ENCODE data around the gene GADD45G. TPM values are rescaled to one million over a fixed set of nuclear protein-coding genes. Genes with fewer than 3 reads are reported as not detected.

GADD45G gene
- total and polyA plus RNA-seq, 4 donors = 5.5 to 106 (median 43.3) TPM

DNA sequence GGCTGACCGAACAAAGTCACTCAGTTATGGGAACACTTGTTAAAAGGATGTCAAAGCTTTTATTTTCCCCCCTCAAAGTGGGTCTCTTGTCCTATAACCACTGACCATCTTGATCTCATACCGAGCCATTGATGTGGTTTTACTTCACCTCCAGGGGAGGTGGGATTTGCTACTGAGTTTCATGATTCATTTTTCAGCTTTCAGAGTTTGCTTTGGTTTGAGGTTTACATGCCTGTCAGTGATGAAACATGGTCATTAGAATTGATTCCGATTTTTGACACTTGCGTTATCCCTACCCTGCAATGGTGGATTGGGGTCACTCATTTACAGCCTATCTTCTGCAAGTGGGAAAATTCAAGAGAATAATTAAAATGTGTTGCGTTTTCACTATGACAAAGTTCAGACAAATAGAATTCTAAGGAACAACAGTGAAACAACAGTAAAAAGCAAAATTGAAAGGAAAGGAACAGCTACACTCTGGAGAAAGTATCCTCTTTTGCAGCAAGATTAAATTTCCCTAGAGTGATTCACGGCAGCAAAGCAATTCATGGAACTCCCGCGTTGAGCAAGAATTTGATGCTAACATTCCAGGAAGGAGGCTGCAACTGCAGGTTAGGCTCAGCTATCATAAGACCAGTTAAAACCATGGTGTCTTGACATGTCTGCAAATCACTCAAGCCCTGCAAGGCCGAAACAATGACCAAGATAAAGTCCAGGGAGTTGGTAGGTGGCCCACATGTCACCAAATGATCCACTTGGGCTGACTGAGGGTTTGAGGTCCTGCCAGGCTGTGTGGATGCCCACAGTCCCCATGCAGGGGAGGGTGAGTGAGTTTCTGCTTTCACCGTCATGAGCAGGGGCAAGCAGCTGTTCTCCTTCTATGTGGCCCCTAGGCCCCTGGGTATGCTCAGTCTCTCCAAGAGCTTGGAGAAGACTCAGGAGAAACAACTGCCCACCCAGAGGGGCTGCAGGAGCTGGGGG is 9.4 kb downstream of the GADD45G start:
- no peaks in the 10 kb centered on the region for H3K36me3 ChIP-seq (ENCODE audit: control insufficient read depth in 4 of 4, insufficient read depth in 3 of 4, low read depth in 1 of 4, low read length in 3 of 4)
- no peak overlapping the region for H3K27ac ChIP-seq (ENCODE audit: low read depth in 1 of 2, low read length in 2 of 2)
- DNase-seq (ENCODE audit: low spot score) = no peak
- no peak overlapping the region for H3K4me3 ChIP-seq (ENCODE audit: low read depth in 1 of 3, low read length in 3 of 3)
- H3K9me3 ChIP-seq (ENCODE audit: control insufficient read depth in 4 of 4, low read length in 3 of 4) = peaks cover 0 to 6% (median 1%) of the 10 kb centered on the region in 4 donors
- WGBS = 92% methylated on average over 10 of the region's 10 CpGs
- no peak overlapping the region for H3K9ac ChIP-seq (ENCODE audit: low read depth in 1 of 2, low read length in 2 of 2)
- H3K4me1 ChIP-seq (ENCODE audit: control insufficient read depth in 4 of 4, insufficient read depth in 4 of 4, low read length in 3 of 4) = peaks cover 3 to 15% (median 10%) of the 10 kb centered on the region in 4 donors
- TF ChIP-seq SP1 (IDR thresholded peaks at IDR 0.05) = no peak
- no peak for TF ChIP-seq RAD21 (IDR thresholded peaks at IDR 0.05)
- TF ChIP-seq, protein P1, sequence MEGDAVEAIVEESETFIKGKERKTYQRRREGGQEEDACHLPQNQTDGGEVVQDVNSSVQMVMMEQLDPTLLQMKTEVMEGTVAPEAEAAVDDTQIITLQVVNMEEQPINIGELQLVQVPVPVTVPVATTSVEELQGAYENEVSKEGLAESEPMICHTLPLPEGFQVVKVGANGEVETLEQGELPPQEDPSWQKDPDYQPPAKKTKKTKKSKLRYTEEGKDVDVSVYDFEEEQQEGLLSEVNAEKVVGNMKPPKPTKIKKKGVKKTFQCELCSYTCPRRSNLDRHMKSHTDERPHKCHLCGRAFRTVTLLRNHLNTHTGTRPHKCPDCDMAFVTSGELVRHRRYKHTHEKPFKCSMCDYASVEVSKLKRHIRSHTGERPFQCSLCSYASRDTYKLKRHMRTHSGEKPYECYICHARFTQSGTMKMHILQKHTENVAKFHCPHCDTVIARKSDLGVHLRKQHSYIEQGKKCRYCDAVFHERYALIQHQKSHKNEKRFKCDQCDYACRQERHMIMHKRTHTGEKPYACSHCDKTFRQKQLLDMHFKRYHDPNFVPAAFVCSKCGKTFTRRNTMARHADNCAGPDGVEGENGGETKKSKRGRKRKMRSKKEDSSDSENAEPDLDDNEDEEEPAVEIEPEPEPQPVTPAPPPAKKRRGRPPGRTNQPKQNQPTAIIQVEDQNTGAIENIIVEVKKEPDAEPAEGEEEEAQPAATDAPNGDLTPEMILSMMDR (IDR thresholded peaks at IDR 0.05; ENCODE audit: low read depth, low read length, missing input control) = no peak
- TF ChIP-seq FOXA1 (IDR thresholded peaks at IDR 0.05) = no peak
- TF ChIP-seq, protein P2, sequence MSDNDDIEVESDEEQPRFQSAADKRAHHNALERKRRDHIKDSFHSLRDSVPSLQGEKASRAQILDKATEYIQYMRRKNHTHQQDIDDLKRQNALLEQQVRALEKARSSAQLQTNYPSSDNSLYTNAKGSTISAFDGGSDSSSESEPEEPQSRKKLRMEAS (IDR thresholded peaks at IDR 0.05) = no peak
- TF ChIP-seq HNF4A (conservative IDR thresholded peaks at IDR 0.05) = no peak
- no peak for TF ChIP-seq JUND (IDR thresholded peaks at IDR 0.05)
- TF ChIP-seq RXRA (IDR thresholded peaks at IDR 0.05) = no peak
- TF ChIP-seq, protein P3, sequence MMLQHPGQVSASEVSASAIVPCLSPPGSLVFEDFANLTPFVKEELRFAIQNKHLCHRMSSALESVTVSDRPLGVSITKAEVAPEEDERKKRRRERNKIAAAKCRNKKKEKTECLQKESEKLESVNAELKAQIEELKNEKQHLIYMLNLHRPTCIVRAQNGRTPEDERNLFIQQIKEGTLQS (IDR thresholded peaks at IDR 0.05) = no peak
- no peak for TF ChIP-seq HNF4G (IDR thresholded peaks at IDR 0.05)
- TF ChIP-seq, protein P4, sequence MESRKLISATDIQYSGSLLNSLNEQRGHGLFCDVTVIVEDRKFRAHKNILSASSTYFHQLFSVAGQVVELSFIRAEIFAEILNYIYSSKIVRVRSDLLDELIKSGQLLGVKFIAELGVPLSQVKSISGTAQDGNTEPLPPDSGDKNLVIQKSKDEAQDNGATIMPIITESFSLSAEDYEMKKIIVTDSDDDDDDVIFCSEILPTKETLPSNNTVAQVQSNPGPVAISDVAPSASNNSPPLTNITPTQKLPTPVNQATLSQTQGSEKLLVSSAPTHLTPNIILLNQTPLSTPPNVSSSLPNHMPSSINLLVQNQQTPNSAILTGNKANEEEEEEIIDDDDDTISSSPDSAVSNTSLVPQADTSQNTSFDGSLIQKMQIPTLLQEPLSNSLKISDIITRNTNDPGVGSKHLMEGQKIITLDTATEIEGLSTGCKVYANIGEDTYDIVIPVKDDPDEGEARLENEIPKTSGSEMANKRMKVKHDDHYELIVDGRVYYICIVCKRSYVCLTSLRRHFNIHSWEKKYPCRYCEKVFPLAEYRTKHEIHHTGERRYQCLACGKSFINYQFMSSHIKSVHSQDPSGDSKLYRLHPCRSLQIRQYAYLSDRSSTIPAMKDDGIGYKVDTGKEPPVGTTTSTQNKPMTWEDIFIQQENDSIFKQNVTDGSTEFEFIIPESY (IDR thresholded peaks at IDR 0.05) = no peak
- no peak for TF ChIP-seq FOXA2 (IDR thresholded peaks at IDR 0.05)
- TF ChIP-seq EGR1 (IDR thresholded peaks at IDR 0.05; ENCODE audit: low read depth in 2 of 2) = no peak
- no peak for TF ChIP-seq YY1 (IDR thresholded peaks at IDR 0.05)
- no peaks in the 10 kb centered on the region for H3K27me3 ChIP-seq (ENCODE audit: control insufficient read depth in 4 of 4, insufficient read depth in 4 of 4, low read length in 3 of 4)

DNA sequence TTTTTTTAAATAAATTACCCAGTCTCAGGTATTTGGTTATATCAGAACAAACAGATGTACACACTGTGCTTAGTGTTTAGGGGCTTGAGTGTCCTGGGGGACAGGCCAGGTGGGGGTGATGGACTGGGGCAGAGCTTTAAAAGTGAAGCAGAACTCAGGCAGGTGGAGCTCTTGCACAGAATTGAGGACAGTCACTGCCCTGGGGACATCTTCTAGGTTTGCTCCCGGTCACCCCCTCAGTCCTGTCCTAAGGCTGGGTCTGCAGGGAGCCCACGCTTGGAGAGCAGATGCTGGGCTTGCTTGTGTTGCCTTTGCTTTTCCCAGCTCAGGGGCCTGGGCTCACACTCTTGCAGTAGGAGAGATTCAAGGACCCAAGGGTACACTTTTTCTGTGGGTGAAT is 10.8 kb downstream of the GADD45G start:
- Histone ChIP-seq H3K27me3 (ENCODE audit: control insufficient read depth in 4 of 4, insufficient read depth in 4 of 4, low read length in 3 of 4) (no peaks in the 10 kb centered on the region), H3K4me1 (ENCODE audit: control insufficient read depth in 4 of 4, insufficient read depth in 4 of 4, low read length in 3 of 4) (peaks cover 3 to 13% (median 10%) of the 10 kb centered on the region in 4 donors), H3K4me3 (ENCODE audit: low read depth in 1 of 3, low read length in 3 of 3) (no peak overlapping the region), H3K27ac (ENCODE audit: low read depth in 1 of 2, low read length in 2 of 2) (no peak overlapping the region), H3K9me3 (ENCODE audit: control insufficient read depth in 4 of 4, low read length in 3 of 4) (peaks cover 0 to 6% (median 1%) of the 10 kb centered on the region in 4 donors), H3K9ac (ENCODE audit: low read depth in 1 of 2, low read length in 2 of 2) (no peak overlapping the region), H3K36me3 (ENCODE audit: control insufficient read depth in 4 of 4, insufficient read depth in 3 of 4, low read depth in 1 of 4, low read length in 3 of 4) (no peaks in the 10 kb centered on the region)
- peak; percentile 46 to 72 for TF ChIP-seq RAD21 (IDR thresholded peaks at IDR 0.05)
- TF ChIP-seq, protein P3 (IDR thresholded peaks at IDR 0.05) = no peak
- DNase-seq (ENCODE audit: low spot score) = no peak
- WGBS = 95% methylated on average over 2 of the region's 2 CpGs
